Transverse colon (tissue), 4 donors: ENCODE data around the gene MTMR3. TPM values are rescaled to one million over a fixed set of nuclear protein-coding genes. Genes with fewer than 3 reads are reported as not detected.

ENCODE experiments used
- DNase-seq: peaks from one replicate; pipeline ENCODE4 v3.0.0-alpha.2; 2019
- H3K27ac ChIP-seq, 4 donors: fragments of 200-600 bp; sonication (generic); 2 replicates each; pipeline ENCODE4 v1.5.1; 2016 to 2018; ENCODE audit warnings: inconsistent platforms in 4 of 4
- H3K27me3 ChIP-seq: fragments of 200-600 bp; sonication (generic); 2 replicates; pipeline ENCODE4 v1.5.1; 2017; ENCODE audit warnings: inconsistent platforms
- H3K36me3 ChIP-seq, 4 donors: fragments of 200-600 bp; sonication (generic); 2 replicates each; pipeline ENCODE4 v1.5.1; 2017 to 2019; ENCODE audit warnings: inconsistent platforms in 4 of 4
- H3K4me1 ChIP-seq, 4 donors: fragments of 200-600 bp; sonication (generic); 2 replicates each; pipeline ENCODE4 v1.5.1; 2017 to 2020; ENCODE audit warnings: inconsistent platforms in 4 of 4
- H3K4me3 ChIP-seq, 4 donors: fragments of 200-600 bp; sonication (generic); 1 replicate in 1 of 4; 2 replicates in 3 of 4; pipeline versions ENCODE4 v1.5.1 to v1.6.1; 2017 to 2019; ENCODE audit warnings: inconsistent platforms in 4 of 4
- H3K9me3 ChIP-seq, 2 donors: fragments of 200-600 bp; sonication (generic); 2 replicates each; pipeline ENCODE4 v1.5.1; 2017 to 2019; ENCODE audit warnings: inconsistent platforms in 2 of 2
- CTCF ChIP-seq, 5 experiments: fragments of 200-600 bp in 3 of 5; fragments of 450-650 bp in 2 of 5; sonication (generic) in 3 of 5; IDR thresholded peaks; 1 replicate in 2 of 5; 2 replicates in 3 of 5; pipeline ENCODE4 v1.5.1; 2016 to 2017; ENCODE audit warnings: antibody characterized with exemption in 5 of 5, inconsistent platforms in 3 of 5, mild to moderate bottlenecking in 2 of 5, moderate library complexity in 1 of 5
- EP300 ChIP-seq: sonication (generic); formaldehyde crosslinking; IDR thresholded peaks from one replicate; pipeline ENCODE4 v1.6.1; 2017; ENCODE audit warnings: antibody characterized with exemption, low read depth
- POLR2A ChIP-seq: fragments of 450-650 bp; IDR thresholded peaks from one replicate; pipeline ENCODE4 v1.6.1; 2016; ENCODE audit warnings: antibody characterized with exemption, mild to moderate bottlenecking, moderate library complexity
- POLR2AphosphoS5 ChIP-seq, 3 donors: sonication (generic); formaldehyde crosslinking; IDR thresholded peaks; one replicate each; pipeline ENCODE4 v1.6.1; 2016; ENCODE audit warnings: antibody characterized with exemption in 3 of 3
- WGBS, 2 donors: methylation state at CpG; one replicate each; pipeline ENCODE4 v1.1.5; 2018; ENCODE audit warnings: low coverage in 1 of 2; 5-methylcytosine and 5-hydroxymethylcytosine counted together
- in situ Hi-C, 4 donors: fragments of 200-750 bp; cut with MboI; loops; one replicate each; pipeline versions ENCODE4 v1.15.0 to v1.15.1; 2017; ENCODE audit warnings: low sequenced_read_pairs in 3 of 4, low pct_ligation_motif_present in 1 of 4, low pct_unique_long_range_greater_than_20kb in 1 of 4
- intact Hi-C: fragments of 100-400 bp; cut with DNase I; formaldehyde crosslinking; loops from one replicate; pipeline ENCODE4 v1.15.1; 2023; ENCODE audit warnings: low total_unique reads
- total RNA-seq, 4 donors: library from RNA; depleted of rRNA; stranded (reverse); fragments of >200 nt; gene quantifications; one replicate each; pipeline ENCODE4 v1.1.0, GENCODE V29; 2016

The MTMR3 gene
- total RNA-seq, 4 donors from 2014 or later = 52.5 to 92.7 (median 70.2) TPM

- Histone ChIP-seq H3K4me1 (peaks cover 0 to 32% (median 6%) of the 10 kb centered on the region in 4 donors), H3K36me3 (no peaks in the 10 kb centered on the region), H3K27me3 (no peaks in the 10 kb centered on the region), H3K9me3 (no peaks in the 10 kb centered on the region), H3K4me3 (no peak overlapping the region), H3K27ac (no peak overlapping the region)
- in situ Hi-C loops (loop anchor here in 1 of 4 donors (25.0 kb wide), 1 partner anchor 95 kb away; no protein-coding TSS in a partner anchor), intact Hi-C loops (no loop called here)
- 68 to 85% methylated on average over 1 of the region's 1 CpG for WGBS, 2 donors
- DNase-seq = no peak
- TF ChIP-seq EP300 (no peak), POLR2AphosphoS5 (IDR thresholded peaks at IDR 0.05) (no peak), POLR2A (no peak), CTCF (IDR thresholded peaks at IDR 0.05) (no peak)
These were observed 9.6 kb downstream of the MTMR3 start for GRCh38 chr22:29892315-29893156.

- TF ChIP-seq POLR2AphosphoS5 (IDR thresholded peaks at IDR 0.05) = no peak
- TF ChIP-seq CTCF (IDR thresholded peaks at IDR 0.05) = no peak
- no peak for TF ChIP-seq POLR2A
- TF ChIP-seq EP300 = no peak
- peaks cover 0 to 39% (median 7%) of the 10 kb centered on the region in 4 donors for H3K4me1 ChIP-seq
- no peaks in the 10 kb centered on the region for H3K36me3 ChIP-seq
- no peaks in the 10 kb centered on the region for H3K27me3 ChIP-seq
- in situ Hi-C loops = no loop called here
- H3K9me3 ChIP-seq = no peaks in the 10 kb centered on the region
- intact Hi-C loops = no loop called here
- no peak for DNase-seq
- 90 to 98% methylated on average over 1 of the region's 1 CpG for WGBS, 2 donors
- H3K27ac ChIP-seq = no peak overlapping the region
- H3K4me3 ChIP-seq = no peak overlapping the region
These were observed 18.4 kb downstream of the MTMR3 start for GRCh38 chr22:29901354-29901753.

DNA sequence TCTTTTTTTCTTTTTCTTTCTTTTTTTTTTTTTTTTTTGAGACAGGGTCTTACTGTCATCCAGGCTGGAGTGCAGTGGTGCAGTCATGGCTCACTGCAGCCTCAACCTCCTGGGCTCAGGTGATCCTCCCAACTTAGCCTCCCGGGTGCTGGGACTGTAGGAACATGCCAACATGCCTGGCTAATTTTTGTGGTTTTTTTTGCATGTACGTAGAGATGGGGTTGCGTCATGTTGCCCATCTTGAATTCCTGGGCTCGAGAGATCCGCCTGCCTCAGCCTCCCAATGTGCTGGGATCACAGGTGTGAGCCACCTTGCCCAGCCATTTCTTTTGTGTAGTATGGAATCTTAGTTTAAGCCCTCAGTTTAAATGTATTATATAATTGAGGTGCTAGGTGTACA is 20.4 kb downstream of the MTMR3 start:
- no peaks in the 10 kb centered on the region for H3K9me3 ChIP-seq
- no peaks in the 10 kb centered on the region for H3K36me3 ChIP-seq
- no peak overlapping the region for H3K27ac ChIP-seq
- WGBS, 2 donors = 95 to 100% methylated on average over 5 of the region's 5 CpGs
- TF ChIP-seq POLR2A (no peak), CTCF (IDR thresholded peaks at IDR 0.05) (no peak)
- in situ Hi-C loops (no loop called here), intact Hi-C loops (no loop called here)
- no peaks in the 10 kb centered on the region for H3K27me3 ChIP-seq
- DNase-seq = no peak
- no peak overlapping the region for H3K4me3 ChIP-seq
- H3K4me1 ChIP-seq = peaks cover 9 to 58% (median 22%) of the 10 kb centered on the region in 4 donors

- WGBS, 2 donors = 75 to 89% methylated on average over 2 to 3 of the region's 3 CpGs
- in situ Hi-C loops (no loop called here), intact Hi-C loops (no loop called here)
- Histone ChIP-seq H3K27ac (no peak overlapping the region), H3K4me3 (no peak overlapping the region), H3K4me1 (peaks cover 11 to 63% (median 23%) of the 10 kb centered on the region in 4 donors), H3K36me3 (no peaks in the 10 kb centered on the region), H3K9me3 (no peaks in the 10 kb centered on the region), H3K27me3 (no peaks in the 10 kb centered on the region)
- DNase-seq = no peak
- TF ChIP-seq POLR2AphosphoS5 (IDR thresholded peaks at IDR 0.05) (no peak), POLR2A (no peak), CTCF (IDR thresholded peaks at IDR 0.05) (no peak), EP300 (no peak)
These were observed 21.0 kb downstream of the MTMR3 start for GRCh38 chr22:29904020-29904419.
